ENCODE results near the gene KCNE4.

The KCNE4 gene

DNA sequence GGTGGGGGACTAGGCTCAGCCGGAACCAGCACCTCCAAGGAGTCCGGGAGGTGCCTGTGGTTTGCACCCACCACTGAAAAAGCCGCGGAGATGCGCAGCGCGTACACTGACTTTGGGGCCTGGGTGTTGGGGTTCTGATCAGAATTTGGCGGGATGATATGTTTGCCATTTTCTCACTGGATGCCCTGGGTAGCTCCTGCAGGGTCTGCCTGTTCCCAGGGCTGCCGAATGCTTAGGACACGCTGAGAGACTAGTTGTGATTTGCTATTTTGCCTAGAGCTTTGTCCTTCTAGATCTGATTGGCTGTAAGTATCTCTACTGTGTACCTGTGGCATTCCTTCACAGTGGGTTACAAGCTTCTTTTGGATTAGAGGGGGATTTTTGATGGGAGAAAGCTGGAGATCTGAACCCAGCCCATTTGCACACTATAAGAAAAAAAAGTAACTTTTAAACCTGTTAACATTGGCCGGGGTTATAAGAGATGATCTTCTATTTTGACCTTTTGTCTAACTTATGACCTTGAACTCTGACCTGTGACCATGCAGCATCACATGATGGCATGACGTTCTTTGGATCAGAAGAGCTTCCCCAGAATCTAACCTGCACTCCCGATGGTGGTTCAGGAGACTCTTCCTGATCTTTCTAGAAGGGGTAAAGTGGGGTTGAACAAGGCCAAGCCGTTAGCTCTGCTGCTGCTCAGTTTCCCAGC lies 1.6 kb downstream of the KCNE4 start:
- TF ChIP-seq, protein P1, sequence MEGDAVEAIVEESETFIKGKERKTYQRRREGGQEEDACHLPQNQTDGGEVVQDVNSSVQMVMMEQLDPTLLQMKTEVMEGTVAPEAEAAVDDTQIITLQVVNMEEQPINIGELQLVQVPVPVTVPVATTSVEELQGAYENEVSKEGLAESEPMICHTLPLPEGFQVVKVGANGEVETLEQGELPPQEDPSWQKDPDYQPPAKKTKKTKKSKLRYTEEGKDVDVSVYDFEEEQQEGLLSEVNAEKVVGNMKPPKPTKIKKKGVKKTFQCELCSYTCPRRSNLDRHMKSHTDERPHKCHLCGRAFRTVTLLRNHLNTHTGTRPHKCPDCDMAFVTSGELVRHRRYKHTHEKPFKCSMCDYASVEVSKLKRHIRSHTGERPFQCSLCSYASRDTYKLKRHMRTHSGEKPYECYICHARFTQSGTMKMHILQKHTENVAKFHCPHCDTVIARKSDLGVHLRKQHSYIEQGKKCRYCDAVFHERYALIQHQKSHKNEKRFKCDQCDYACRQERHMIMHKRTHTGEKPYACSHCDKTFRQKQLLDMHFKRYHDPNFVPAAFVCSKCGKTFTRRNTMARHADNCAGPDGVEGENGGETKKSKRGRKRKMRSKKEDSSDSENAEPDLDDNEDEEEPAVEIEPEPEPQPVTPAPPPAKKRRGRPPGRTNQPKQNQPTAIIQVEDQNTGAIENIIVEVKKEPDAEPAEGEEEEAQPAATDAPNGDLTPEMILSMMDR (IDR thresholded peaks at IDR 0.05; ENCODE audit: low read depth, low read length) = no peak
- TF ChIP-seq MYC (IDR thresholded peaks at IDR 0.05; ENCODE audit: low read depth, low read length) = no peak
- TF ChIP-seq POLR2A (IDR thresholded peaks at IDR 0.05; ENCODE audit: extremely low read depth, insufficient read length) = no peak
- no peak for DNase-seq (ENCODE audit: low read depth)
- no peak overlapping the region for H3K4me3 ChIP-seq (ENCODE audit: low read depth, low read length)

DNA sequence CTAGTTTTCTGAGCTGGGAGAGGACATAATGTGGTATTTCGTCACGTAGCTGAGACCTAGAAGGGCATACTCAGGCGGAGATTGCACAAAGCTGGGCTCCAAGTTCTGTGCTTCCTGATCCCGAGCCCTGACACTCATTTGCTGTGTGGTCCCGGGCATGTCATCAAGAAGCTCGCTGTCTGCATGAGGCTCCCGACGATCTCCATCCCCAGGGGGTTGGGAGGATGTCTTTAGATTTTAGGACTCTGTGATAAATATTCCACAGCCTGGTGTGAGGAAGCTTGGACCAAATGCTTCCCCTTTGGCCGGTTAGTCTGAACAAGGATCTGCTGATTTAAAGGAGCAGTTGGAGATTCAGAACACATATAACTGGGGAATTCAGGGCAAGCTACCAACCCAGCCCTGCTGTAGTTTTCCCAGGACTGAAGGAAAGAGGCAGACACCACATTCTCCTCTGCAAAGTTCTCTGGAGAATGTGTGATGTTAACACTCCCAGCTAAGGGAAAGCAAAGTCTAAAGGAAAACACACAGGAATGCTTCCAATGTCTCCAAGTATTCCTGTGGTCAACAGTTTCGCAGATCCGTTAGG lies 2.3 kb downstream of the KCNE4 start:
- no peak for DNase-seq (ENCODE audit: low read depth)
- TF ChIP-seq MYC (IDR thresholded peaks at IDR 0.05; ENCODE audit: low read depth, low read length) = no peak
- TF ChIP-seq, protein P1 (IDR thresholded peaks at IDR 0.05; ENCODE audit: low read depth, low read length) = no peak
- TF ChIP-seq, protein P2, sequence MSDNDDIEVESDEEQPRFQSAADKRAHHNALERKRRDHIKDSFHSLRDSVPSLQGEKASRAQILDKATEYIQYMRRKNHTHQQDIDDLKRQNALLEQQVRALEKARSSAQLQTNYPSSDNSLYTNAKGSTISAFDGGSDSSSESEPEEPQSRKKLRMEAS (IDR thresholded peaks at IDR 0.05; ENCODE audit: low read depth, low read length) = no peak
- TF ChIP-seq POLR2A (IDR thresholded peaks at IDR 0.05; ENCODE audit: extremely low read depth, insufficient read length) = no peak
- H3K4me3 ChIP-seq (ENCODE audit: low read depth, low read length) = no peak overlapping the region

DNA sequence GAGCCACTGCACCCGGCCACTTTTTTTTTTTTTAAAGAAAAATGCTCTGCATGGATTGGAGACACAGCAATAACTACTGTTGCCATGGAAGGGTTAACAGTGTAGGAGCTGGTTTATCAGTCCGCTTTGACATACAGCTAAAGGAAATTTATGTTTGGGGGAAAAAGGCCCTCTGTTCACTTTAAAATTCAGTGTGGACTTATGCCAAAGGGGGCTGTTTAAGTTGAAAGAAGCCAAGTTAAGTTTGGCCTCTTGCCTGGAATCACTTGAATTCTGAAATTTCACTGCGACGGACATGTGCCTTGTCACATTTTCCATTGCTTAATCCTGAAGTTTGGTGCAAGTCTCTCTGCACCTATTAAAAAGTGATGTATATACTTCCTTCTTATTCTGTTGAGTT lies 3.1 kb downstream of the KCNE4 start:
- DNase-seq (ENCODE audit: low read depth) = no peak
- no peak overlapping the region for H3K4me3 ChIP-seq (ENCODE audit: low read depth, low read length)
- TF ChIP-seq, protein P2 (IDR thresholded peaks at IDR 0.05; ENCODE audit: low read depth, low read length) = no peak
- TF ChIP-seq, protein P1 (IDR thresholded peaks at IDR 0.05; ENCODE audit: low read depth, low read length) = no peak
- no peak for TF ChIP-seq MYC (IDR thresholded peaks at IDR 0.05; ENCODE audit: low read depth, low read length)
- no peak for TF ChIP-seq POLR2A (IDR thresholded peaks at IDR 0.05; ENCODE audit: extremely low read depth, insufficient read length)

DNA sequence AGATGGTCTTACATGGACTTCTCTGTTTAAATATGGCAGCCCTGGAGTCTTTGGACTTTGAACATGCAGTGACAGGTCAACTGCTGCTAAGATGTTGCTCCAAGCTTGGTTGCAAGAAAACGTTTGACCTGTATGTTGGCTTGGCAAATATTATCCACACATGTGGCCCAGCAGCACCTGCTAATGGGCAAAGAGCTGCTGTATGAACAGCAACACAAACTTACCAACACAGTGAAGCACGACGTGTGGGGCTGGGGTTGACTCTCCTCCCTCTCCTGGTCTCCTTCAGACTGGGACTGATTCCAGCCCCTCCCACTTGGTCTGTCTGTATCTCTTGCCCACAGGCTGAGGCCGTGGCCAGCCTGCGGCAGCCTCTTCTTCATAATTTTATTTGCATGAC lies 3.8 kb downstream of the KCNE4 start:
- no peak for DNase-seq (ENCODE audit: low read depth)
- no peak overlapping the region for H3K4me3 ChIP-seq (ENCODE audit: low read depth, low read length)
- TF ChIP-seq, protein P2 (IDR thresholded peaks at IDR 0.05; ENCODE audit: low read depth, low read length) = no peak
- TF ChIP-seq, protein P1 (IDR thresholded peaks at IDR 0.05; ENCODE audit: low read depth, low read length) = no peak
- TF ChIP-seq MYC (IDR thresholded peaks at IDR 0.05; ENCODE audit: low read depth, low read length) = no peak
- TF ChIP-seq POLR2A (IDR thresholded peaks at IDR 0.05; ENCODE audit: extremely low read depth, insufficient read length) = no peak

DNA sequence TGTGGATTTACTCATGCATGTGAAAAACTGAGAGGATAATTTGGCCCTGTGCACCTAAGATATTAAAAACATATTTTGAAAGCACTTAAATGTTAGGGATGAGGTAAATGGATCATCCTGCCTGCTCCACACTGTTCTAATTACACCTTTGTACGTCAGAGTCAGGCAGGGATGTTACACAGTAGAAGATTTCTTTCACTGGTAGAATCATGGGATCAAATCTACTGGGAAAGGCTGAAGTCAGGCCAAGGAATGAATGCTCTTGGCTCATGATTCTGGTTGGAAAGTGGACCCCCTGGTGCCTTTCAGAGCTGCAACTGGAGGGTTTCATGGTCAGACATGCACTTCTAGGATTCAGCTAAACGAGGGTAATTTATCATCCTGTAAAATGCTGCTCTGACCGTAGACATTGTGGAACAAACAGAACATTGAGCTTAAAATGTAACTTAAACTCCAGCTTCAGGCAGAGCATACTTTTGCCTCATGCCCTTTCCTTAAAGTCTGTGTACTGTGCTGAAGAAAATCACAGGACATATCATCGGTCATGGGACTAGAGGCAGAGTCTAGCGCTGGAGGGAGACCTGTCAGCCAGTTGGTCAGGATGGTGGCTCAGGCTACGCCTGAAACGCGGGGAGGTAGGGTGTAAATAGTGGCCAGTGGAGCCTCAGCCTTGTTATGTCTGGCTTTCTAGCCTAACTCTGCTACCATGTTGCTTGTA lies 4.9 kb downstream of the KCNE4 start:
- TF ChIP-seq, protein P2 (IDR thresholded peaks at IDR 0.05; ENCODE audit: low read depth, low read length) = no peak
- TF ChIP-seq MYC (IDR thresholded peaks at IDR 0.05; ENCODE audit: low read depth, low read length) (no peak), POLR2A (IDR thresholded peaks at IDR 0.05; ENCODE audit: extremely low read depth, insufficient read length) (no peak)
- TF ChIP-seq, protein P1 (IDR thresholded peaks at IDR 0.05; ENCODE audit: low read depth, low read length) = no peak
- H3K4me3 ChIP-seq (ENCODE audit: low read depth, low read length) = no peak overlapping the region
- DNase-seq (ENCODE audit: low read depth) = no peak

Data from NB4 (cell line).